LNCaP clone FGC (cell line): ENCODE data around the gene TMX1.

Experiments used
- DNase-seq: peaks from one replicate; pipeline ENCODE4 v3.0.0-alpha.2; 2011; ENCODE audit warnings: low read depth
- H3K4me3 ChIP-seq: 2 replicates; pipeline ENCODE4 v1.5.1; 2011; ENCODE audit warnings: mild to moderate bottlenecking, low read depth, low read length, control low read depth
- CTCF ChIP-seq: IDR thresholded peaks from 2 replicates; pipeline ENCODE4 v1.5.1; 2012; ENCODE audit warnings: mild to moderate bottlenecking; ENCODE audit not compliant: control insufficient read depth, insufficient read depth; ENCODE audit errors: extremely low read depth

TMX1 gene

GRCh38 chr14:51289169-51289568 is 49.1 kb downstream of the TMX1 start:
- TF ChIP-seq CTCF = no peak
- H3K4me3 ChIP-seq = no peak overlapping the region
- DNase-seq = no peak

- no peak for DNase-seq
- no peak for TF ChIP-seq CTCF
- no peak overlapping the region for H3K4me3 ChIP-seq
Observed at GRCh38 chr14:51290132-51290531, 50.1 kb downstream of the TMX1 start.

- no peak for TF ChIP-seq CTCF
- DNase-seq = no peak
- no peak overlapping the region for H3K4me3 ChIP-seq
Observed at GRCh38 chr14:51291016-51291415, 51.0 kb downstream of the TMX1 start.

- DNase-seq = no peak
- no peak for TF ChIP-seq CTCF
- H3K4me3 ChIP-seq = no peak overlapping the region
Observed at GRCh38 chr14:51293149-51293911, 53.3 kb downstream of the TMX1 start.

GRCh38 chr14:51293912-51294389 is 53.9 kb downstream of the TMX1 start:
- no peak for TF ChIP-seq CTCF
- DNase-seq = no peak
- H3K4me3 ChIP-seq = no peak overlapping the region

- no peak overlapping the region for H3K4me3 ChIP-seq
- TF ChIP-seq CTCF = no peak
- DNase-seq = no peak
Observed at GRCh38 chr14:51294951-51295525, 55.0 kb downstream of the TMX1 start.

- TF ChIP-seq CTCF = no peak
- H3K4me3 ChIP-seq = no peak overlapping the region
- no peak for DNase-seq
Observed at GRCh38 chr14:51295646-51296263, 55.7 kb downstream of the TMX1 start.
